Testis (tissue), 3 donors: Measurements from ENCODE around the gene KIF6. TPM values are rescaled to one million over a fixed set of nuclear protein-coding genes. Genes with fewer than 3 reads are reported as not detected.

Experiments
- DNase-seq: peaks from one replicate; pipeline ENCODE4 v3.0.0-alpha.2; 2019
- H3K27ac ChIP-seq, 2 donors: fragments of 200-600 bp; sonication (generic); one replicate each; pipeline ENCODE4 v1.5.1; 2019
- H3K27me3 ChIP-seq: fragments of 200-600 bp; sonication (generic); one replicate; pipeline ENCODE4 v1.5.1; 2019
- H3K36me3 ChIP-seq: fragments of 200-600 bp; sonication (generic); one replicate; pipeline ENCODE4 v1.5.1; 2017; ENCODE audit warnings: low read depth; ENCODE audit errors: missing control alignments
- H3K4me1 ChIP-seq: fragments of 200-600 bp; sonication (generic); one replicate; pipeline ENCODE4 v1.5.1; 2019
- H3K4me3 ChIP-seq, 2 donors: fragments of 200-600 bp; sonication (generic); one replicate each; pipeline ENCODE4 v1.5.1; 2017 to 2019
- H3K9me3 ChIP-seq: fragments of 200-600 bp; sonication (generic); one replicate; pipeline ENCODE4 v1.5.1; 2017
- POLR2A ChIP-seq: fragments of 450-650 bp; IDR thresholded peaks from one replicate; pipeline ENCODE4 v1.6.1; 2017; ENCODE audit warnings: antibody characterized with exemption, mild to moderate bottlenecking, moderate library complexity
- WGBS, 2 donors: methylation state at CpG; one replicate each; pipeline ENCODE4 v1.1.5; 2018; 5-methylcytosine and 5-hydroxymethylcytosine counted together
- intact Hi-C: fragments of 100-400 bp; cut with DNase I; formaldehyde crosslinking; loops from one replicate; pipeline ENCODE4 v1.15.1; 2023; ENCODE audit warnings: low total_unique reads
- polyA plus RNA-seq: library from polyadenylated mRNA; stranded (reverse); fragments of 350-450 nt; fragmentation: Illumina TruSeq; extraction: RNeasy Lipid Tissue Mini Kit (QIAGEN cat#74804); gene quantifications from one replicate; pipeline ENCODE4 v1.2.3, GENCODE V29; 2014; ENCODE audit warnings: low read depth, low replicate concordance; ENCODE audit not compliant: insufficient read depth
- total RNA-seq, 2 donors: library from RNA; depleted of rRNA; stranded (reverse); fragments of >200 nt; gene quantifications; one replicate each; pipeline ENCODE4 v1.2.3, GENCODE V29; 2016
- TF ChIP-seq, protein P1 (sequence below), 3 experiments: fragments of 450-650 bp in 2 of 3; fragments of 200-600 bp in 1 of 3; sonication (generic) in 1 of 3; IDR thresholded peaks; one replicate each; pipeline ENCODE4 v1.5.1; 2016 to 2019; ENCODE audit warnings: antibody characterized with exemption in 3 of 3, mild to moderate bottlenecking in 2 of 3, moderate library complexity in 1 of 3

The KIF6 gene
- total and polyA plus RNA-seq, 3 donors from 2014 or later, result 4.2 to 12.0 (median 6.3) TPM

DNA sequence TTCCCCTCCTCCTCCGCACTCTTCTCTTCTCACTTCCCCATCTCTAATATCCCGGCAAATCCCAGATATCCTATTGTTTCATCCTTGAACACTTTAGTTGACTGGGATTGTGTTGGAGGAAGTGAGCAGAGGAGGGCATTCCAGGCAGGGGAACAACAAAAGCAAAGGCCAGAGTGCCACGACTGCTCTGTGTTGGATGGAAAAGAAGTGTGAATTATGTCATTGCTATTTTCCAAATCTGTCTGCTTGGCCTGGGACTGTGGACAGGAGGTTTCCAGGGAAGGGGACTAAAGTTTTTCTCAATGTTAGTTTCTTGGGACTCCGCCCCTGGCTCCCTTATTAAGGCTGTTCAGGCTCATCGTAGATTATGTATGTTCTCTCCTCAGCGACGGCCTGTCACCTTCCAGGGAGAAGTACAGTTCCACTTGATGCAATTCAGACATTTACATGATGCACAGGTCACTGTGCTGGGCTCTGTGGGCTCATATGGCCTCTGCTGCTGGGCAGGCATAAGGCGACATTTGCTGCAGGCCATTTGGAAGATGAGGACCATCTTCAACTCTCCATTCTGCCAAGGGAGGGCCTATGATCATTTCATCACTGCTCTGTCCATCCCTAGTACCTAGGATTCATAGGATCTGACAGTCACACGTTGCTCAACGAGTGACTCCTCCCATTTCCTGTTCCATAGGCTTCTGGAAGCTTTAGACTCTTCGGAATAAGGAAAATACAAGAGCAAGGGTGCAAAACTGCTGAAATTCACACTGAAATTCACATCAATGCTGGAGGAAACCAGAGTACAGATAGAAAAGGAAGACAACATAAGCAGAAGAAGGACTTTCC lies 303.6 kb downstream of the KIF6 start:
- 86 to 89% methylated on average over 11 of the region's 11 CpGs for WGBS, 2 donors
- Histone ChIP-seq H3K4me3 (no peak overlapping the region), H3K36me3 (no peaks in the 10 kb centered on the region), H3K4me1 (no peaks in the 10 kb centered on the region), H3K27ac (no peak overlapping the region), H3K9me3 (no peaks in the 10 kb centered on the region), H3K27me3 (peaks cover 3% of the 10 kb centered on the region)
- TF ChIP-seq POLR2A, result no peak
- TF ChIP-seq, protein P1, sequence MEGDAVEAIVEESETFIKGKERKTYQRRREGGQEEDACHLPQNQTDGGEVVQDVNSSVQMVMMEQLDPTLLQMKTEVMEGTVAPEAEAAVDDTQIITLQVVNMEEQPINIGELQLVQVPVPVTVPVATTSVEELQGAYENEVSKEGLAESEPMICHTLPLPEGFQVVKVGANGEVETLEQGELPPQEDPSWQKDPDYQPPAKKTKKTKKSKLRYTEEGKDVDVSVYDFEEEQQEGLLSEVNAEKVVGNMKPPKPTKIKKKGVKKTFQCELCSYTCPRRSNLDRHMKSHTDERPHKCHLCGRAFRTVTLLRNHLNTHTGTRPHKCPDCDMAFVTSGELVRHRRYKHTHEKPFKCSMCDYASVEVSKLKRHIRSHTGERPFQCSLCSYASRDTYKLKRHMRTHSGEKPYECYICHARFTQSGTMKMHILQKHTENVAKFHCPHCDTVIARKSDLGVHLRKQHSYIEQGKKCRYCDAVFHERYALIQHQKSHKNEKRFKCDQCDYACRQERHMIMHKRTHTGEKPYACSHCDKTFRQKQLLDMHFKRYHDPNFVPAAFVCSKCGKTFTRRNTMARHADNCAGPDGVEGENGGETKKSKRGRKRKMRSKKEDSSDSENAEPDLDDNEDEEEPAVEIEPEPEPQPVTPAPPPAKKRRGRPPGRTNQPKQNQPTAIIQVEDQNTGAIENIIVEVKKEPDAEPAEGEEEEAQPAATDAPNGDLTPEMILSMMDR (IDR thresholded peaks at IDR 0.05), result no peak
- no peak for DNase-seq
- intact Hi-C loops, result no loop called here

GRCh38 chr6:39420300-39421265 lies 304.6 kb downstream of the KIF6 start:
- no peaks in the 10 kb centered on the region for H3K36me3 ChIP-seq
- TF ChIP-seq, protein P1 (IDR thresholded peaks at IDR 0.05), result no peak
- no peak for TF ChIP-seq POLR2A
- H3K27me3 ChIP-seq, result peaks cover 3% of the 10 kb centered on the region
- H3K4me3 ChIP-seq, result no peak overlapping the region
- WGBS, 2 donors, result 89 to 90% methylated on average over 15 of the region's 15 CpGs
- no peaks in the 10 kb centered on the region for H3K4me1 ChIP-seq
- no peaks in the 10 kb centered on the region for H3K9me3 ChIP-seq
- DNase-seq, result no peak
- intact Hi-C loops, result no loop called here
- H3K27ac ChIP-seq, result no peak overlapping the region

DNA sequence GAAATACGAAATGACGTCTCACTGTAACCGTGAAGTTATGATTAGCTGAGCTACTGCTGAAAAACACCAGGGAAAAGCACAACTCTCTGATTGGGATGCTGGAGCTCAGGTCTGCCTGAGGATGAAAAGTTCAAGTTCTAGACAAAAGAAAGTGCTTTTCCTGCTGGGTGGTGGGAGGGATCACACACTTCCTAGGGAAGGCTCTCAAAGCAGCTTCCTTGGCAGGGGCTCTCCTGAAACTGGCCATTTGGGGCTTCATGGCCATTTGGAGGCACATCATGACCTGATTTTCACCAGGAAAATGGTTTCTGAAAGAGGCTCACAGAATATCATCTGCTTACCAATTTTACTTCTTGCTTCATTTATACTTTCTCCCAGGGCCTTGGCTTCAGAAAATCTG lies 305.6 kb downstream of the KIF6 start:
- Histone ChIP-seq H3K4me3 (no peak overlapping the region), H3K4me1 (no peaks in the 10 kb centered on the region), H3K27ac (peak overlapping the region in 1 of 2 donors; percentile 51), H3K36me3 (no peaks in the 10 kb centered on the region), H3K27me3 (peaks cover 3% of the 10 kb centered on the region), H3K9me3 (no peaks in the 10 kb centered on the region)
- peak; percentile 28 for DNase-seq
- intact Hi-C loops, result no loop called here
- no peak for TF ChIP-seq POLR2A
- TF ChIP-seq, protein P1 (IDR thresholded peaks at IDR 0.05), result no peak
- WGBS, 2 donors, result 76 to 79% methylated on average over 3 of the region's 3 CpGs

DNA sequence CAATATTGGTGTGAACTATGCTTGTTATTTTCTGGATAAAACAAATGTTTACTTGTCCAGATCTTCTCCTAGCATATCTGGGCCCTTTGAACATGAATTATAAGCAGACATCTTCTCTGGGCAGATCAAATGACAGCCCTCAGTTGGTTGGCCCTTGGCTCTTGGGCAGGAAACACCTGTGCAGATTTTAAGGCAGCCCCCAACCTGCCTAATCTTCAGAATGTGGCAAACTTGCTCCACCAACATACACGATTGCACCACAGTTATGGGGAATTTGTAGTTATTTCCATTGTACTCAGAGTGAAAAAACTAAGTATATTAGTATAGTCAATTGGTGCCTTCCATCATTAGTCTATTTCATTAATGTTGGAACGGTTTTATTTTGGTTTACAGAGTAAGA lies 307.8 kb downstream of the KIF6 start:
- Histone ChIP-seq H3K36me3 (no peaks in the 10 kb centered on the region), H3K27ac (no peak overlapping the region), H3K27me3 (peaks cover 3% of the 10 kb centered on the region), H3K4me3 (no peak overlapping the region), H3K4me1 (no peaks in the 10 kb centered on the region), H3K9me3 (no peaks in the 10 kb centered on the region)
- intact Hi-C loops, result no loop called here
- no peak for DNase-seq
- TF ChIP-seq POLR2A, result no peak
- TF ChIP-seq, protein P1 (IDR thresholded peaks at IDR 0.05), result no peak
- WGBS, 2 donors, result 83 to 95% methylated on average over 2 of the region's 2 CpGs
